Duodenal mucosa (tissue), 2 donors: ENCODE data around the gene UGT1A8.

Experiments
- H3K27ac ChIP-seq: one replicate; pipeline ENCODE4 v1.7.0; 2013; ENCODE audit warnings: low read depth, low read length
- H3K27me3 ChIP-seq, 2 donors: one replicate each; pipeline ENCODE4 v1.7.0; 2013; ENCODE audit warnings: low read length in 2 of 2, control low read depth in 1 of 2; ENCODE audit not compliant: insufficient read depth in 2 of 2, control insufficient read depth in 1 of 2
- H3K36me3 ChIP-seq, 2 donors: one replicate each; pipeline ENCODE4 v1.7.0; 2013; ENCODE audit warnings: low read length in 2 of 2, control low read depth in 1 of 2; ENCODE audit not compliant: insufficient read depth in 2 of 2, control insufficient read depth in 1 of 2
- H3K4me1 ChIP-seq, 2 donors: one replicate each; pipeline ENCODE4 v1.7.0; 2013; ENCODE audit warnings: low read length in 2 of 2, control low read depth in 1 of 2; ENCODE audit not compliant: insufficient read depth in 2 of 2, control insufficient read depth in 1 of 2
- H3K4me3 ChIP-seq, 2 donors: one replicate each; pipeline ENCODE4 v1.7.0; 2013; ENCODE audit warnings: low read length in 2 of 2, low read depth in 1 of 2
- H3K9ac ChIP-seq, 2 donors: one replicate each; pipeline ENCODE4 v1.7.0; 2013; ENCODE audit warnings: low read length in 2 of 2, low read depth in 1 of 2
- H3K9me3 ChIP-seq, 2 donors: one replicate each; pipeline ENCODE4 v1.7.0; 2013; ENCODE audit warnings: low read length in 2 of 2, control low read depth in 1 of 2; ENCODE audit not compliant: control insufficient read depth in 1 of 2

The UGT1A8 gene

GRCh38 chr2:233773854-233774253, 156.4 kb downstream of the UGT1A8 start:
- Histone ChIP-seq H3K4me3 (no peak overlapping the region), H3K9ac (no peak overlapping the region), H3K36me3 (peaks cover 8 to 12% of the 10 kb centered on the region in 2 donors), H3K27ac (no peak overlapping the region), H3K4me1 (no peaks in the 10 kb centered on the region), H3K27me3 (no peaks in the 10 kb centered on the region), H3K9me3 (peaks cover 6 to 7% of the 10 kb centered on the region in 2 donors)

GRCh38 chr2:233775414-233775813, 158.0 kb downstream of the UGT1A8 start:
- Histone ChIP-seq H3K4me3 (no peak overlapping the region), H3K4me1 (no peaks in the 10 kb centered on the region), H3K9ac (no peak overlapping the region), H3K27me3 (no peaks in the 10 kb centered on the region), H3K36me3 (peaks cover 4 to 5% of the 10 kb centered on the region in 2 donors), H3K27ac (no peak overlapping the region), H3K9me3 (peaks cover 6 to 7% of the 10 kb centered on the region in 2 donors)

DNA sequence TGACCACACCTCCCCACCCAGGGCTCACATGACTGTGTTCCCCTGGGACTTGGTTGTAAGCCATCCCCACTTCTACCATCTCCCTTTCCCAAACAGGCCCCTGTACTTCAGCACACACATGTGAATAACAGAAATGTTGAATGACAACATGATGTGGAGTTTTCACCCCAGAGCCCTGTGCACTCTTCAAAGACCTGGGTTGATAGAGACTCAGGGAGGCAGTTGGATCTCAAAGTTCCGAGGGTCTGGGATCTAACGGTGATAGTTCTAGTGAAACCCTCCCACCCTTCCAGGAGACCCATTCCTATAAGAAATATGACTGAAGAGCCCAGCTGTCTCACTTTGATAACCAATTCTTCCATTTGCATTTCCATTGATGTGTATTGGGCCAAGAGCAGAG, 160.6 kb downstream of the UGT1A8 start, which contains the start of gene MROH2A:
Gene MROH2A (plus strand): TSS at position 301 of the 400 bp plus-strand sequence. CDS start 1,029 bp downstream, outside the sequence.
- H3K27me3 ChIP-seq: no peaks in the 10 kb centered on the region
- H3K9me3 ChIP-seq: peaks cover 6 to 7% of the 10 kb centered on the region in 2 donors
- no peak within 1 kb of the TSS for H3K9ac ChIP-seq
- H3K27ac ChIP-seq: no peak within 1 kb of the TSS
- no peak within 1 kb of the TSS for H3K4me3 ChIP-seq
- no peaks in the 10 kb centered on the region for H3K4me1 ChIP-seq
- no peaks in the 10 kb centered on the region for H3K36me3 ChIP-seq

DNA sequence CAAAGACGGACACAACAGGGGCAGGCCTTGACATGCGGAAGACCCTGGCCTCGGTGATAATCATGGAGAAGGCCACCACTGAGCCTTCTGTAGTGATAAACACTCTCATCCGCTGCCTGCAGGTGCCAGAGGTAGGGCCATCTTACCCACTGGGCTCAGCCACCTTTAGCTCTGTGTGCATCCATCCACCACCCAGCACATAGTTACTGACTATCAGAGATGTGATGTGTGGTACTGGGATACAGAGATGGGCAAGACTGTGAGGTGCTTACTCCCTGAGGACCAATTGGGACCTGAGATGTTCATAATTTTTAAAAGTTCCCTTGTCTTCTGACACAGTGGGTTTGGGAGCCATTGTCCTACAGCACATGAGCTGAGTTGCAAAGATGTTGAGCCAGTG, 162.3 kb downstream of the UGT1A8 start:
- Histone ChIP-seq H3K9me3 (peaks cover 6 to 7% of the 10 kb centered on the region in 2 donors), H3K9ac (no peak overlapping the region), H3K27ac (no peak overlapping the region), H3K4me1 (no peaks in the 10 kb centered on the region), H3K27me3 (no peaks in the 10 kb centered on the region), H3K36me3 (no peaks in the 10 kb centered on the region), H3K4me3 (no peak overlapping the region)

DNA sequence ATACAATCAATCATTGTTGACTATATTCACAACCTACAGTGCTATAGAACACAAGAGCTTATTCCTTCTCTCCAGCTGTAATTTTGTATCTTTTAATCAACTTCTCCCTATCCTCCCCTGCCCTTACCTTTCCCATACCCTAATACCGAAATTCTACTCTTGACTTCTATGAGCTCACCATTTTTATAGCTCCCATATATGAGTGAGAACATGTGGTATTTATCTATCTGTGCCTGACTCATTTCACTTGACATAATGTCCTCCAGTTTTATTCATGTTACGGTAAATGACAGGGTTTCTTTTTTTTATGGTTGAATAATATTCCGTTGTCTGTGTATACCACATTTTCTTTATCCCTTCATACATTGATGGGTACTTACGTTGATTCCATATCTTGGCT, 163.3 kb downstream of the UGT1A8 start:
- Histone ChIP-seq H3K4me1 (no peaks in the 10 kb centered on the region), H3K27ac (no peak overlapping the region), H3K9ac (no peak overlapping the region), H3K4me3 (no peak overlapping the region), H3K27me3 (no peaks in the 10 kb centered on the region), H3K36me3 (no peaks in the 10 kb centered on the region), H3K9me3 (peaks cover 6% of the 10 kb centered on the region in 2 donors)

DNA sequence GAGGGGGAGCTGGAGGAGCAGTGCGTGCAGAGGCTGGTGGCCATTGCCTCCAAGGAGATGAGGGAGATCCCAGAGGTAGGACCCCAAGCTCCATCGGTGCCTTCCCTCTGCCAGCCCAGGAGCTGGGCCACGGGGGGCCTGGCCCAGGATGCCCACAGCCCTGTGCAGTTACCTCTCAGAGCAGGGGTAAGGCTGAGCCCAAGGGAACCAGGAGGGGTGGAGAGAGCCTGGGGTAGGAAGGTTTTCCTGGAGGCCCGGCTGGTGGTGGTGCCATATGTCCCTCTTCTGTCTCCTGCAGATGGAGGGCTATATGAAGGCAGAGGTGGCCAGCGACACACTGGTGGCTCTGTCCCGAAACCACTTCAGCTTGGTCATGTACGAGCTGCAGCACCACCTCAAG, 172.1 kb downstream of the UGT1A8 start:
- no peaks in the 10 kb centered on the region for H3K9me3 ChIP-seq
- no peak overlapping the region for H3K27ac ChIP-seq
- peaks cover 0 to 7% of the 10 kb centered on the region in 2 donors for H3K4me1 ChIP-seq
- H3K36me3 ChIP-seq: no peaks in the 10 kb centered on the region
- no peak overlapping the region for H3K4me3 ChIP-seq
- H3K27me3 ChIP-seq: no peaks in the 10 kb centered on the region
- no peak overlapping the region for H3K9ac ChIP-seq

DNA sequence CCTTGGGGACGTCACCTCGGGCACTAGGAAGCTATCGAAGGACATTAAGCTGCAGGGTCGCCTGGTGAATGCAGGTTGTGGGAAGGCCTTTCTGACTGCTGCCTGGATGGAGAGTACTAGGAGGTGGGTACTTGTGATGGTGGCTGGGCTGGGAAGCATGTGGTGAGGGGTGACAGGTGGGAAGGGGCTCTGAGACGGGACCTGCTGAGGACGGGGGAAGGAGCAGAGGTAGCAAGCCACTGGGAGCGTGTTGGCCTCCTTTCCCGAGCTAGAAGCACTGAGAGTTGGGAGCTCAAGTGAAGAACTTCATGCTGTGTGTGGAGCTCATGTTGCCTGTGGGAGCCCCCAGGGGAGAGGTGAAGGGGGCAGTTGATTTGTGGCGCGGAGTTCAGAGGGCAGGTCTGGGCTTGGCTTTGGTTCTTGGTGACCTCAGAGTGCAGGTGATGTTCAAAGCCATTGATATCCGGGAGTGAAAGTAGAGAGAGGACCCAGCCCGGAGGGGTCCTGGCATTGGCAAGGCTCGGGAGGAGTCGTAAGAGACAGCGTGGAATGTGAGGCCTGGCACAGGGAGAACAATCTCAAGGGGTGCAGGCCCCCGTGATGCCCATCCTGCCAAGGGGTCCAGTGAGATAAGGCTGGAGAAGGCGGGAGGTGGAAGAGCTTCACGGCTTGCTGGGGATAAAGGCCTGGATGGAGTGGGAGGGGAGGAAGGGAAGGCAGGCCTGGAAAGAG, 173.9 kb downstream of the UGT1A8 start:
- Histone ChIP-seq H3K27ac (no peak overlapping the region), H3K36me3 (no peaks in the 10 kb centered on the region), H3K4me3 (no peak overlapping the region), H3K9me3 (no peaks in the 10 kb centered on the region), H3K4me1 (peaks cover 0 to 7% of the 10 kb centered on the region in 2 donors), H3K9ac (no peak overlapping the region), H3K27me3 (no peaks in the 10 kb centered on the region)

GRCh38 chr2:233791883-233792329, 174.5 kb downstream of the UGT1A8 start:
- no peak overlapping the region for H3K27ac ChIP-seq
- H3K9ac ChIP-seq: no peak overlapping the region
- no peak overlapping the region for H3K4me3 ChIP-seq
- no peaks in the 10 kb centered on the region for H3K36me3 ChIP-seq
- H3K27me3 ChIP-seq: no peaks in the 10 kb centered on the region
- no peaks in the 10 kb centered on the region for H3K9me3 ChIP-seq
- peaks cover 0 to 7% of the 10 kb centered on the region in 2 donors for H3K4me1 ChIP-seq

DNA sequence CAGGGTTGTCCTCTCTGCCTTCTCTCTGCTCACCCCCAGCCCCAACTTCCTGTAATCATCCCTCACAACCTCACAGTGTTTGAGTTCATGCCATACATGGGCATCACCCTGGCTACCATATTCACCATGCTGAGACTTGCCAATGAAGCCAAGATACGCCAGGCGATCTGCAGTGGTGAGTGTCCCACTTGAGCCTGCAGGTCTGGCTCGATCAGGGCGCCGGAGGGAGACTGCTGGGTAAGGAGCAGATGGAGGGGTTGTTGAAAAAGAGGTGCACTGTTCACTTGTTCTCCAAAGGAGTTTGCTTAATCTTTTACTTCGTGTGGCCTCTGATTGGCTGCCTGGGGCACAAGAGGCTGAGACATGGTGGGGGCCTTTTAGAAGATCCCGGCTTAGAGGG, 175.3 kb downstream of the UGT1A8 start:
- Histone ChIP-seq H3K9me3 (no peaks in the 10 kb centered on the region), H3K27ac (no peak overlapping the region), H3K36me3 (no peaks in the 10 kb centered on the region), H3K9ac (no peak overlapping the region), H3K27me3 (no peaks in the 10 kb centered on the region), H3K4me3 (no peak overlapping the region), H3K4me1 (peaks cover 0 to 7% of the 10 kb centered on the region in 2 donors)

DNA sequence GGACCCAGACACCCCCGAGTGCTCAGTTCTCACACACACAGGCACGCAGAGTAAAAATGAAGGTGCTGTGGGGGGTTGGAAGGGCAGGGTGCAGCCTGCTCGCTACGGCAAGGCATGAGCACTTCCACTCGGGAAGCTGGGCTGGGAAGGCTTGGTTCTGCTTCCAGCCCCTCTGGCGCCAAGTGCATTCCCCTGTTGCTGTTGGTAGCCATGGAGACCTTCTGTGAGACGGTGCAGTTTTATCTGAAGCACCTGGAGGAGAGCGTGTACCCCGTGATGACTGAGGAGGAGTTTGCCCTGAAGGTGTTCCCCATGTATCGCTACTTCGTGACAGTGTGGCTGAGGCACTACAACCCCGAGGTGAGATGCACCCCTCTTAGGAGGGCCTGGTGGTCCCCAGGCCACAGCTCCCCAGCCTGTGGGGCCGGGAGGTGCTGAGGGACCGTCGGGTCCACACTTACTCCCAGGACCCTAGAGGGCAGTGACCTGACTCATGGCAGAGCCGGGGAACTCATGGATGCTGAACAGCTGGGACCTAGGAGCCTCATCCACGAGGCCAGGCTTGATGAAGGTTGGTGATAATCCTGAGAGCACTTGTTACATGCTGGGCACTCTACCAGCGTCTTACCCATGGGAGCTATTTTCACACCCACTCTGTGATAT, 176.2 kb downstream of the UGT1A8 start:
- no peak overlapping the region for H3K4me3 ChIP-seq
- no peak overlapping the region for H3K9ac ChIP-seq
- H3K36me3 ChIP-seq: no peaks in the 10 kb centered on the region
- peaks cover 0 to 7% of the 10 kb centered on the region in 2 donors for H3K4me1 ChIP-seq
- H3K27ac ChIP-seq: no peak overlapping the region
- no peaks in the 10 kb centered on the region for H3K9me3 ChIP-seq
- no peaks in the 10 kb centered on the region for H3K27me3 ChIP-seq
